ENCODE results near the gene AK8.

AK8 gene

GRCh38 chr9:132710333-132710732 lies 167.8 kb downstream of the AK8 start:
- no peak for DNase-seq

- DNase-seq: no peak
Measured at GRCh38 chr9:132708769-132709430, 169.2 kb downstream of the AK8 start.

GRCh38 chr9:132708239-132708638 lies 169.8 kb downstream of the AK8 start:
- no peak for DNase-seq

GRCh38 chr9:132703336-132703735 lies 174.7 kb downstream of the AK8 start:
- no peak for DNase-seq

GRCh38 chr9:132702254-132702653 lies 175.8 kb downstream of the AK8 start:
- no peak for DNase-seq

- DNase-seq: no peak
Measured at GRCh38 chr9:132699956-132700355, 178.1 kb downstream of the AK8 start.

GRCh38 chr9:132698989-132699388 lies 179.1 kb downstream of the AK8 start:
- DNase-seq: peak; percentile 47

- DNase-seq: no peak
Measured at GRCh38 chr9:132697230-132697629, 180.9 kb downstream of the AK8 start.

GRCh38 chr9:132694144-132694543 lies 183.9 kb downstream of the AK8 start:
- DNase-seq: peak; percentile 63

- DNase-seq: no peak
Measured at GRCh38 chr9:132690696-132691095, 187.4 kb downstream of the AK8 start.

GRCh38 chr9:132683873-132684272 lies 194.2 kb downstream of the AK8 start:
- no peak for DNase-seq

- no peak for DNase-seq
Measured at GRCh38 chr9:132681561-132681960, 196.5 kb downstream of the AK8 start.

- no peak for DNase-seq
Measured at GRCh38 chr9:132679946-132680625, 198.0 kb downstream of the AK8 start.

- no peak for DNase-seq
Measured at GRCh38 chr9:132677976-132678375, 200.1 kb downstream of the AK8 start.
